ENCODE data around the gene PCSK5.

DNA sequence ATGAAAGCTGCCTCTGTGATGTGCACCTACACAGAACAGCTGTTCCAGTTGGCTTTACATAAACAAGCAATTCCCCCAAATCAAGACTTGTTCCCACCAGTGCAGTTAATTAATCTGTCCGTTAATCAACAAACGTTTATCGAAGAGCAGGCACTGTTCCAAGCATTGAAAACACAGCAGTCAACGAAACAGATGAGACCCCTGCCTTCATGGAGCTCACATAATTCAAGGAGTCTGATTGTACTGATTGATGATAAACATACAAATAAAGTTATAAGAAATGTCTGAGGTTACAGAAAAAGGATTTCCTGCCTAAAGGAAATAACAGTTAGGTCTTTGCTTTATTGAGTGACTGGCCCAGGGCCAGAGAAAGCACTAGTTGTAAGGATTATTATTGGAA, 26.2 kb upstream of the PCSK5 start:
- TF ChIP-seq, protein P1, sequence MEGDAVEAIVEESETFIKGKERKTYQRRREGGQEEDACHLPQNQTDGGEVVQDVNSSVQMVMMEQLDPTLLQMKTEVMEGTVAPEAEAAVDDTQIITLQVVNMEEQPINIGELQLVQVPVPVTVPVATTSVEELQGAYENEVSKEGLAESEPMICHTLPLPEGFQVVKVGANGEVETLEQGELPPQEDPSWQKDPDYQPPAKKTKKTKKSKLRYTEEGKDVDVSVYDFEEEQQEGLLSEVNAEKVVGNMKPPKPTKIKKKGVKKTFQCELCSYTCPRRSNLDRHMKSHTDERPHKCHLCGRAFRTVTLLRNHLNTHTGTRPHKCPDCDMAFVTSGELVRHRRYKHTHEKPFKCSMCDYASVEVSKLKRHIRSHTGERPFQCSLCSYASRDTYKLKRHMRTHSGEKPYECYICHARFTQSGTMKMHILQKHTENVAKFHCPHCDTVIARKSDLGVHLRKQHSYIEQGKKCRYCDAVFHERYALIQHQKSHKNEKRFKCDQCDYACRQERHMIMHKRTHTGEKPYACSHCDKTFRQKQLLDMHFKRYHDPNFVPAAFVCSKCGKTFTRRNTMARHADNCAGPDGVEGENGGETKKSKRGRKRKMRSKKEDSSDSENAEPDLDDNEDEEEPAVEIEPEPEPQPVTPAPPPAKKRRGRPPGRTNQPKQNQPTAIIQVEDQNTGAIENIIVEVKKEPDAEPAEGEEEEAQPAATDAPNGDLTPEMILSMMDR (IDR thresholded peaks at IDR 0.05; ENCODE audit: poor library complexity): no peak
- TF ChIP-seq EZH2phosphoT487 (IDR thresholded peaks at IDR 0.05; ENCODE audit: low read depth, severe bottlenecking, unreplicated experiment): no peak
